Measurements from ENCODE around the gene MRM2. TPM values are rescaled to one million over a fixed set of nuclear protein-coding genes. Genes with fewer than 3 reads are reported as not detected.

The MRM2 gene
- total RNA-seq, 4 donors from 2014 or later, result 12.2 to 15.5 (median 14.1) TPM

DNA sequence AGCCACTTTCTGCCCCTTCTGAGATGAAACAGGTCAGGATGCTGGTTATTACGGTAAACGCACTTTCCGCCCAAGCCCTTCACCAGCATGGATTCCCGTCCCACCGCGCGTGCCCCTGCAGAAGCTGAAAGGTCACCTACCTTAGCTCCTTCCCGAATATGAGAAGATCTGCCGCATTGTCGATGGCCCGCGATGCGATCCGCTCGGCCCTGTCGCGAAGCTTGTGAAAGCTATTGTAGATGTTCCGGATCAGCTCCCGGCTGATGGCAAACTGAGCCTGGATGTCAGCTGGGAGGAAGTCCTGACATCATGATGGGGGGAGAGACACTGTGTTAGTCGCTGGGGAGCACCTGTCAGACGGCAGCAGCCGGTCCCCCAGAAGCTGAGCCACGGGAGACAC, 22.2 kb upstream of the MRM2 start:
- TF ChIP-seq CTCF (IDR thresholded peaks at IDR 0.05; ENCODE audit: low read depth), result no peak

GRCh38 chr7:2263176-2263575, 21.2 kb upstream of the MRM2 start:
- no peak for TF ChIP-seq CTCF (IDR thresholded peaks at IDR 0.05; ENCODE audit: low read depth)

DNA sequence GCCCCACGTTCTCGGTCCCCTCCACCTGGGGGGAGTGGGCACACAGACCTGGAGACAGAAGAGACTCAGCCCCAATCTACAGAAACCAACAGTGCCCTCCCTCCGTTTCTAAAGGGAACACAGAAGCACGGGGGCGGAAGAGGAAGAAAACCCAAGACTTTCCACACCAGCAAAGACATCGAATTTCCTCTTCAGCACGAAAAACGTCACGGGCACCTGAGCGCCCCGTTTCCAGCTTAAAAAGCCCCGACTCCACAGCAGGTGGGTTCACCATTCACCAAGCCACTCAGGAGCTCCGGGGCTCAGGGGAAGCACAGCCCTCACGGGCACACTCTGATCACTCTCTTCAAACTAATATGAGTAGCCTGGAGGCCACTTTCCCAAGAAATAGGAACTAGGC, 19.6 kb upstream of the MRM2 start:
- no peak for TF ChIP-seq CTCF (IDR thresholded peaks at IDR 0.05; ENCODE audit: low read depth)

DNA sequence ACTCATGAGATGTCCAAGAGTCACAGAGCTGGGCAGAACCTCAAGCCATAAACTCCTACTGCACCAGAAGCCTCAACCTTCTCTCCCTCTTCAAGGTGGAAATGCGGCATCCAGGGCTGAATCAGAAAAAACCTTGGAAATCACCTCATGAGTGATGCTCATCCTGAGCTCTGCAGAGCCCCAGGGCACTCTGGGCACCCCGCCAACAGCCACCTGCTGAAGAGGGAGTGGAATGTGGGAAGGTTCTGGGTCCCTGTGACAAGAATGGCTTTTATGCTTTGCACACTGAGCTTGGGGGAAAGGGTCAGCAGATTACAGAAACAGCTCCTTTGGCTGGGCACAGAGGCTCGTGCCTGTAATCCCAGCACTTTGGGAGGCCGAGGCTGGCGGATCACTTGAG, 18.8 kb upstream of the MRM2 start:
- TF ChIP-seq CTCF (IDR thresholded peaks at IDR 0.05; ENCODE audit: low read depth), result no peak

DNA sequence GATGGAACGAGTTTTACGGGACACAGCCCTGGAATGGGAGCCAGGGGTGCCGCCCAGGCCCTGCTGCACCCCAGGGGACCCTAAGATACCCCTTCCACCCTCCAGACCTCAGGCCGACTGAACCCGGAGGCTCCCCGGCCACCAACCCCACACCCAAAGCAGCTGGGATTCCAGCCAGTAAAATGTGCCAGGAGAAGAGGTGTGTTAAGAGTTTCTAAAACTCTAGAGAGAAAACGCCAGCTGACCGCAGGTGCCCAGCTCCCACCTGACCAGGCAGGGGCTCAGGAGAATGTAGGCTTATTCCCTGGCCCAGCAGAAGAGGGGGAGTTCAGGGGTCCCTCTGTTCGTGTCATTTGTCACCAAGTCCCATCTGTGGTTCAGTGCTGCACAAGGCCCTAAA, 17.5 kb upstream of the MRM2 start:
- no peak for TF ChIP-seq CTCF (IDR thresholded peaks at IDR 0.05; ENCODE audit: low read depth)

DNA sequence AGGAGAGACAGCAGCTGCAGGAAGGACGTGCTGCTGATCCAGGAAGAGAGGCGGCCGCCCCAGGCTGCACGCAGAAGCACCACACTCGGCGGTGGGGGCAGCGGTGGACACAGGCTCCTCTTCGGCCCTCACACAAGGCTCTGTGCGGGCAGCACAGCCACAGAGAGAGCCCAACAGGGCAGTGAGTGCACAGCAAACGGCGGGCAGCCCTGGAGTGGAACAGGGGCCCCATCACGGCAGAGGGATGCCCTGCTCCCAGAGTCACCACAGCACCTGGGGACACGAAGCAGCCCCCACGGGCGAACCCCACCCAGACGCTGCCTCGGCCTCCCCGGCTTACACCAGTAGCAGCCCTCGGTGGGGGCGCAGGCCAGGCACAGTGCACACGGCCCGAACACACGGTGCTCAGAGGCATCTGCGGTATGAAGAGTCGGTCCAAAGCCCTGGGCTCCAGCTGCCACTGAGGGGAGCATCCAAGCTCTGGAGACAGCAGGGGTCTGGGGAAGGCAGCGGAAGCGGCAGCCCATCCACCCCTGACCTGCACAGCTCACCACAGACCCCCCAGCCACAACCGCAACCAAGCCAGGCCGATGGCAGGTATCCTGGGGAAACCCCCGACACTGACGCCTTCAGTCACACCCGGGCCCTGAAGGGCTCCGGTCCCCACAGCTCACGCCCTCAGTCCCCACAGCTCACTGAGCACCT, 16.8 kb upstream of the MRM2 start:
- no peak for TF ChIP-seq CTCF (IDR thresholded peaks at IDR 0.05; ENCODE audit: low read depth)

DNA sequence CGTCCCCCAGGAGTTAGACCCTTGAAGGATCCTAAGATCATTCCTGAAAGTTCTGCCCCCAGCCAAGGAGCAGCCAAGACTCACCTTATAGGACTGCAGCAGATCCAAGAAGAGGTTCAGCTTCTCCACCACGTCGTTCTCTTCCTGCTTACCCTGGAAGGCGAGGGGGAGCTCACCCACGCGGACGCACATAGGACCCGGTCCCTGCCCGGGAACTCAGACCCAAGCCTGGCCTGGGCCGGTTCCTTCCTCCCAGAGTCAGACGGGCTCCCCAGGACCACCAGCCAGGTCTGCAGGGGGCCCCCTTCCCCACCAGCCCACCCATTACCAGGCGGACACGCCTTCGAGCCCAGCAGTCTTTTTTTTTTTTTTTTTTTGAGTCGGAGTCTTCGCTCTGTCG, 15.6 kb upstream of the MRM2 start:
- TF ChIP-seq CTCF (IDR thresholded peaks at IDR 0.05; ENCODE audit: low read depth), result no peak
